Measurements from ENCODE around the gene TSC1.

The TSC1 gene

DNA sequence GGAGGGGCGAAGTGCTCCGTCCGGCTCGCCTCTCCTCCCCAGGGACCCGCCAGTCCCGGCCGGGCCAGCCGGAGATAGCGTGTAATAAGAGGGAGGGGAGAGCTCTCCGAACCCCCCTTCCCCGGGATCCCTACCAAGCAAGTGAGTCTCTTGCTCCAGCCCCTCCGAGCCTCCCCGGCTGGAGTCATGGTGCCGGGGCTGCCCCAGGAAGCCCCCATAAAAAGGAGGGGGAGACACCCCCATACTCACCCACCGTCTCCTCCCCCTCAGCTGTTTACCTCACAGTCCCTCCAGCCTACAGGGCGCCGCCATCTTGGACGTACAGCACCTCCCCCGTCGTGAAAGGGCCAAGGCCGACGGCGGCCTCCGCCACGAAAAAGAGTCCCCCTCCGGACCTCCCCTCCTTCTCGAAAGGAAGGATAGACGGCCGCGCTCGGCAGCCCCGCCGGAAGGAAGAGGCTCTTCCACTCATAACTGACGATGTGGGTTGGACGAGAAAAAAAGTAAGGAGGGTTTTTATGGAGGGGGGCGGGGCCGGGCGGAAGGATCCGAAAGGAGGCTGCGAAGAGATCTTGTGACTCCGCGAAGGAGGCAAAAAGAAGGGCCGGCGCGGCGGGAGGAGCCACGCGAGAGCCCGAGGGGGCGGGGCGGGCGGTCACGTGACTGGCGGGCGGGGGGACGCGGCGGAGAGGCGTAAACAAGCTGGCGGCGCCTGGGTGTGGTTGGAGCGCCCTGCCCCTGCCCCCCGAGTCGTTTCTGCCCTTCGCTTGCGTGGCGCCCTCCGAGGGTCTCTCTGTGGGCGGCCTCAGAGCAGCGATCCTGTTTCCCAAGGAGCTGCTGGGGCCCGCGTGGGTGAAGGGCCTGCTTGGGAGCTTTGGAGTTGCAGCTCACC is at the start of gene TSC1 (continued):
- TF ChIP-seq, protein P1, sequence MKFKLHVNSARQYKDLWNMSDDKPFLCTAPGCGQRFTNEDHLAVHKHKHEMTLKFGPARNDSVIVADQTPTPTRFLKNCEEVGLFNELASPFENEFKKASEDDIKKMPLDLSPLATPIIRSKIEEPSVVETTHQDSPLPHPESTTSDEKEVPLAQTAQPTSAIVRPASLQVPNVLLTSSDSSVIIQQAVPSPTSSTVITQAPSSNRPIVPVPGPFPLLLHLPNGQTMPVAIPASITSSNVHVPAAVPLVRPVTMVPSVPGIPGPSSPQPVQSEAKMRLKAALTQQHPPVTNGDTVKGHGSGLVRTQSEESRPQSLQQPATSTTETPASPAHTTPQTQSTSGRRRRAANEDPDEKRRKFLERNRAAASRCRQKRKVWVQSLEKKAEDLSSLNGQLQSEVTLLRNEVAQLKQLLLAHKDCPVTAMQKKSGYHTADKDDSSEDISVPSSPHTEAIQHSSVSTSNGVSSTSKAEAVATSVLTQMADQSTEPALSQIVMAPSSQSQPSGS (tag by site-specific recombination; IDR thresholded peaks at IDR 0.05; ENCODE audit: low read depth) = peak; percentile 39; the same call in 1 of the 2 replicates
- TF ChIP-seq IKZF3 (tag by site-specific recombination; IDR thresholded peaks at IDR 0.05) (peak; percentile 61; the same call in 1 of the 2 replicates), ZFP69B (tag by site-specific recombination; IDR thresholded peaks at IDR 0.05) (peak; percentile 61), ZFP3 (tag by site-specific recombination; IDR thresholded peaks at IDR 0.05; ENCODE audit: low read depth) (no peak), ZNF266 (tag by site-specific recombination; IDR thresholded peaks at IDR 0.05; ENCODE audit: low read depth) (no peak), ZSCAN30 (tag by site-specific recombination; IDR thresholded peaks at IDR 0.05) (peak; percentile 82), ZNF624 (tag by site-specific recombination; IDR thresholded peaks at IDR 0.05) (no peak), ZNF561 (tag by site-specific recombination; IDR thresholded peaks at IDR 0.05; ENCODE audit: borderline replicate concordance) (peak; percentile 90), KLF10 (tag by site-specific recombination; IDR thresholded peaks at IDR 0.05) (peak; percentile 97), ZSCAN16 (tag by site-specific recombination; IDR thresholded peaks at IDR 0.05) (no peak), ZNF449 (tag by site-specific recombination; IDR thresholded peaks at IDR 0.05) (peak; percentile 50; the same call in 1 of the 2 replicates), GFI1B (tag by site-specific recombination; IDR thresholded peaks at IDR 0.05) (no peak), ZNF366 (tag by site-specific recombination; conservative IDR thresholded peaks at IDR 0.05) (peak; percentile 96), ZXDB (tag by site-specific recombination; IDR thresholded peaks at IDR 0.05) (peak; percentile 98), ZNF214 (tag by site-specific recombination; IDR thresholded peaks at IDR 0.05; ENCODE audit: borderline replicate concordance) (no peak), ZNF626 (tag by site-specific recombination; IDR thresholded peaks at IDR 0.05) (no peak), ZNF664 (tag by site-specific recombination; IDR thresholded peaks at IDR 0.05) (peak; percentile 40), ZNF114 (tag by site-specific recombination; IDR thresholded peaks at IDR 0.05) (no peak), ZNF26 (tag by site-specific recombination; IDR thresholded peaks at IDR 0.05) (no peak)
- TF ChIP-seq, protein P2, sequence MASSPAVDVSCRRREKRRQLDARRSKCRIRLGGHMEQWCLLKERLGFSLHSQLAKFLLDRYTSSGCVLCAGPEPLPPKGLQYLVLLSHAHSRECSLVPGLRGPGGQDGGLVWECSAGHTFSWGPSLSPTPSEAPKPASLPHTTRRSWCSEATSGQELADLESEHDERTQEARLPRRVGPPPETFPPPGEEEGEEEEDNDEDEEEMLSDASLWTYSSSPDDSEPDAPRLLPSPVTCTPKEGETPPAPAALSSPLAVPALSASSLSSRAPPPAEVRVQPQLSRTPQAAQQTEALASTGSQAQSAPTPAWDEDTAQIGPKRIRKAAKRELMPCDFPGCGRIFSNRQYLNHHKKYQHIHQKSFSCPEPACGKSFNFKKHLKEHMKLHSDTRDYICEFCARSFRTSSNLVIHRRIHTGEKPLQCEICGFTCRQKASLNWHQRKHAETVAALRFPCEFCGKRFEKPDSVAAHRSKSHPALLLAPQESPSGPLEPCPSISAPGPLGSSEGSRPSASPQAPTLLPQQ (tag by site-specific recombination; IDR thresholded peaks at IDR 0.05) = peak; percentile 77
- TF ChIP-seq, protein P3, sequence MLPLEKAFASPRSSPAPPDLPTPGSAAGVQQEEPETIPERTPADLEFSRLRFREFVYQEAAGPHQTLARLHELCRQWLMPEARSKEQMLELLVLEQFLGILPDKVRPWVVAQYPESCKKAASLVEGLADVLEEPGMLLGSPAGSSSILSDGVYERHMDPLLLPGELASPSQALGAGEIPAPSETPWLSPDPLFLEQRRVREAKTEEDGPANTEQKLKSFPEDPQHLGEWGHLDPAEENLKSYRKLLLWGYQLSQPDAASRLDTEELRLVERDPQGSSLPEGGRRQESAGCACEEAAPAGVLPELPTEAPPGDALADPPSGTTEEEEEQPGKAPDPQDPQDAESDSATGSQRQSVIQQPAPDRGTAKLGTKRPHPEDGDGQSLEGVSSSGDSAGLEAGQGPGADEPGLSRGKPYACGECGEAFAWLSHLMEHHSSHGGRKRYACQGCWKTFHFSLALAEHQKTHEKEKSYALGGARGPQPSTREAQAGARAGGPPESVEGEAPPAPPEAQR (tag by site-specific recombination; IDR thresholded peaks at IDR 0.05) = peak; percentile 98
- TF ChIP-seq, protein P4, sequence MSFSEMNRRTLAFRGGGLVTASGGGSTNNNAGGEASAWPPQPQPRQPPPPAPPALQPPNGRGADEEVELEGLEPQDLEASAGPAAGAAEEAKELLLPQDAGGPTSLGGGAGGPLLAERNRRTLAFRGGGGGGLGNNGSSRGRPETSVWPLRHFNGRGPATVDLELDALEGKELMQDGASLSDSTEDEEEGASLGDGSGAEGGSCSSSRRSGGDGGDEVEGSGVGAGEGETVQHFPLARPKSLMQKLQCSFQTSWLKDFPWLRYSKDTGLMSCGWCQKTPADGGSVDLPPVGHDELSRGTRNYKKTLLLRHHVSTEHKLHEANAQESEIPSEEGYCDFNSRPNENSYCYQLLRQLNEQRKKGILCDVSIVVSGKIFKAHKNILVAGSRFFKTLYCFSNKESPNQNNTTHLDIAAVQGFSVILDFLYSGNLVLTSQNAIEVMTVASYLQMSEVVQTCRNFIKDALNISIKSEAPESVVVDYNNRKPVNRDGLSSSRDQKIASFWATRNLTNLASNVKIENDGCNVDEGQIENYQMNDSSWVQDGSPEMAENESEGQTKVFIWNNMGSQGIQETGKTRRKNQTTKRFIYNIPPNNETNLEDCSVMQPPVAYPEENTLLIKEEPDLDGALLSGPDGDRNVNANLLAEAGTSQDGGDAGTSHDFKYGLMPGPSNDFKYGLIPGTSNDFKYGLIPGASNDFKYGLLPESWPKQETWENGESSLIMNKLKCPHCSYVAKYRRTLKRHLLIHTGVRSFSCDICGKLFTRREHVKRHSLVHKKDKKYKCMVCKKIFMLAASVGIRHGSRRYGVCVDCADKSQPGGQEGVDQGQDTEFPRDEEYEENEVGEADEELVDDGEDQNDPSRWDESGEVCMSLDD (tag by site-specific recombination; IDR thresholded peaks at IDR 0.05) = peak; percentile 90
- TF ChIP-seq, protein P5, sequence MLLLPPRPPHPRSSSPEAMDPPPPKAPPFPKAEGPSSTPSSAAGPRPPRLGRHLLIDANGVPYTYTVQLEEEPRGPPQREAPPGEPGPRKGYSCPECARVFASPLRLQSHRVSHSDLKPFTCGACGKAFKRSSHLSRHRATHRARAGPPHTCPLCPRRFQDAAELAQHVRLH (tag by site-specific recombination; IDR thresholded peaks at IDR 0.05) = peak; percentile 87
- TF ChIP-seq, protein P6, sequence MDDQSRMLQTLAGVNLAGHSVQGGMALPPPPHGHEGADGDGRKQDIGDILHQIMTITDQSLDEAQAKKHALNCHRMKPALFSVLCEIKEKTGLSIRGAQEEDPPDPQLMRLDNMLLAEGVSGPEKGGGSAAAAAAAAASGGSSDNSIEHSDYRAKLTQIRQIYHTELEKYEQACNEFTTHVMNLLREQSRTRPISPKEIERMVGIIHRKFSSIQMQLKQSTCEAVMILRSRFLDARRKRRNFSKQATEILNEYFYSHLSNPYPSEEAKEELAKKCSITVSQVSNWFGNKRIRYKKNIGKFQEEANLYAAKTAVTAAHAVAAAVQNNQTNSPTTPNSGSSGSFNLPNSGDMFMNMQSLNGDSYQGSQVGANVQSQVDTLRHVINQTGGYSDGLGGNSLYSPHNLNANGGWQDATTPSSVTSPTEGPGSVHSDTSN (CRISPR knock-in tag; IDR thresholded peaks at IDR 0.05) = no peak
- TF ChIP-seq, protein P7, sequence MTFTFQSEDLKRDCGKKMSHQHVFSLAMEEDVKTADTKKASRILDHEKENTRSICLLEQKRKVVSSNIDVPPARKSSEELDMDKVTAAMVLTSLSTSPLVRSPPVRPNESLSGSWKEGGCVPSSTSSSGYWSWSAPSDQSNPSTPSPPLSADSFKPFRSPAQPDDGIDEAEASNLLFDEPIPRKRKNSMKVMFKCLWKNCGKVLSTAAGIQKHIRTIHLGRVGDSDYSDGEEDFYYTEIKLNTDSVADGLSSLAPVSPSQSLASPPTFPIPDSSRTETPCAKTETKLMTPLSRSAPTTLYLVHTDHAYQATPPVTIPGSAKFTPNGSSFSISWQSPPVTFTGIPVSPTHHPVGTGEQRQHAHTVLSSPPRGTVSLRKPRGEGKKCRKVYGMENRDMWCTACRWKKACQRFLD (tag by site-specific recombination; IDR thresholded peaks at IDR 0.05) = 0 out of 2 replicates have a peak, but pooled peaks have one; percentile 21
